Endometrium (tissue), 2 donors: ENCODE data around the gene NIP7.
"Not testable (repeated sequence)": the region's sequence is repeated elsewhere in the genome, so short reads cannot be mapped to it uniquely, and the experiment has no call there.

ENCODE experiments used
- FAIRE-seq: peaks from 2 replicates; lab custom pipeline; 2012; peaks lifted over from hg19 to GRCh38; lab: Jason Lieb, UNC
- donor health status: control.
- donor health status: control.

NIP7 gene

GRCh38 chr16:69339289-69340094, at the start of gene NIP7, which contains the start of gene COG8:
NIP7 (plus strand) TSS chr16:69339772; CDS start chr16:69339830, 58 bp downstream.
COG8 (minus strand) TSS chr16:69339564; CDS start chr16:69339552, 12 bp downstream.
- peak; percentile 94 for FAIRE-seq

DNA sequence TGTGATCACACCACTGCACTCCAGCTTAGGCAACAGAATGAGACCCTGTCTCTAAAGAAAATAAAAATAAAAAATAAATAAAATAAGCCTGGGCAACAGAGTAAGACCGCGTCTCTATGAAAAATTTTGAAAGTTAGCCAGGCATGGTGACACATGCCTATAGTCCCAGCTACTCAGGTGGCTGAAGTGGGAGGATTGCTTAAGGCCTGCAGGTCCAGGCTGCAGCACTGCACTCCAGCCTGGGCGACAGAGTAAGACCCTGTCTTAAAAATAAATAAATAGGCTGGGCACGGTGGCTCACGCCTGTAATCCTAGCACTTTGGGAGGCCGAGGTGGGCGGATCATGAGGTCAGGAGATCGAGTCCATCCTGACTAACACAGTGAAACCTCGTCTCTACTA, 47.9 kb upstream of the NIP7 start:
- not testable (repeated sequence) for FAIRE-seq

GRCh38 chr16:69293401-69293800, 46.2 kb upstream of the NIP7 start:
- no peak for FAIRE-seq

DNA sequence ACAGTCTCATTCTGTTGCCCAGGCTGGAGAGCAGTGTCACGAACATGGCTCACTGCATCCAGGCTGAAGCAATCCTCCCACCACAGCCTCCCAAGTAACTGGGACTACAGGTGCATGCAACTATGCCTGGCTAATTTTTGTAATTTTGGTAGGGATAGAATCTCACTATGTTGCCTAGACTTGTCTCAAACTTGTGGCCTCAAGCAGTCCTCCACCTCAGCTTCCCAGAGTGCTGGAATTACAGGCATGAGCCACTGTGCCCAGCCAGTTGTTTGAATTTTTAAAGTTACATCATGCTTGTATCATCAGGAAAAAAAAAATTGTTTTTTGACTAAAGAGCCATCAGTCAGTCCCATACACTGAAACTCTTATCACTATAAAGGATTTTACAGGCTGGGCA, 45.5 kb upstream of the NIP7 start:
- no peak for FAIRE-seq

DNA sequence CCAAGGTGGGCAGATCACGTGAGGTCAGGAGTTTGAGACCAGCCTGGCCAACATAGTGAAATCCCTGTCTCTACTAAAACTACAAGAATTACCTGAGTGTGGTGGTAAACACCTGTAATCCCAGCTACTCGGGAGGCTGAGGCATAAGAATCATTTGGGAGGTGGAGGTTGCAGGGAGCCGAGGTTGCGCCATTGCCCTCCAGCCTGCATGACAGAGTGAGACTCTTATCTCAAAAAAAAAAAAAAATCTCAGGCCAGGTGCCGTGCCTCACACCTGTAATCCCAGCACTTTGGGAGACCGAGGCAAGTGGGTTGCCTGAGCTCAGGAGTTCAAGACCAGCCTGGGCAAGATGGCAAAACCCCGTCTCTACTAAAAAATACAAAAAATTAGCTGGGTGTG, 42.8 kb upstream of the NIP7 start:
- FAIRE-seq: not testable (repeated sequence)

GRCh38 chr16:69298261-69298660, 41.3 kb upstream of the NIP7 start:
- FAIRE-seq: no peak

- no peak for FAIRE-seq
Measured at GRCh38 chr16:69301187-69301586, 38.4 kb upstream of the NIP7 start.

DNA sequence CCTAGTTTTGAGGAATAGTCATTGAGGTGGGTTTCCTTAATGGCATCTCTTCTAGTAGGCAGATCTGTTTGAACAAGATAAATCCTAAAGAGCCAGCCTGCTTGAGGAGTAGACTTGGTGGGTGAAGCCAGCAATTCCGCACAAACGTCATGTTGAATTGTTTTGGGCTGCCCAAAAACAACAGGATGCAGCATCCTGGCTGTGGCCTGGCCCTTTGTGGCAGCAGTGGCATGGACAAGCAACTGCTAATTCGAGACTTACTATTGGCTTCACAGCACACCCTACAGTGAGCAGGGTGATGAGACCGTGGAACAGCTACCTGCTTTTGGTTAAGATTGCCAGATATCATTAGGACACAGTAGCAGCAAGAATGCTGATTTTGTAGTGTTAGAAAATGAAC, 37.7 kb upstream of the NIP7 start:
- no peak for FAIRE-seq

DNA sequence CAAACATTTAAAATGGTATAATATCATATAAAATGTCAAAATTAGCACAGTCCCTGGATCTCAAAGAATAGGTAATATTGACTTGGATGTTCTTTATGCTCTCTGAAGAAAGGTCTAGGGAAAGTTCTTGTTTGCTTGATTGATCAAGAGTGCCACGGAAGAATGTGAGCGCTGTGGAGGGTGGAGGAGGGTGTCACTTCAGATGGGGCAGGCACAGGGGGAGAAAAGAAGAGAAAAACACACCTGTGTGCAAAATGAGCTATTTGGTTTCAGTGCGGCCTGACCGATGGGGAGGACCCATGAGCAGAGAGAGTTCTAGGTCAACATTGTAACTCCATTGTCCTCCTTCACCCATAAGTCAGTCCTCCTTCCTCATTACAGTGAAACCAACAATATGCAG, 37.3 kb upstream of the NIP7 start:
- no peak for FAIRE-seq

DNA sequence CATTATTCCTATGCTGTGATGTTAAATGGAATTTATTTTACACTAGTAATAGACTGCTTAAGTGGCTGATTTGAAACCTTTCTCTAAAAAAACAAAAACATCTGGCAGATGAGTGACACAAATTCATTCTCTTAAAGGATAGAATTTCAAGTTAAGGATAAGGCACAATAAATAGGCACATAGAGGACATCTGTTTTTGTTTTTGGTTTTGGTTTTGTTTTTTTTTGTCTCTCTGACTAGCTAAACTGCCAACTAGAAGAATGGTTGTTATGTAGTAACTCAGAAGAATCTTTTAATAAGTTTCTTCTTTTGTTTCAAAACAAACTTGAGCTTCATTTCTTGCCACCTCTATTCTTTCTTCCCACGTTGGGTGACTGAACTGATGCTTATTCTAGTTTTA, 33.5 kb upstream of the NIP7 start:
- FAIRE-seq: peak; percentile 21

DNA sequence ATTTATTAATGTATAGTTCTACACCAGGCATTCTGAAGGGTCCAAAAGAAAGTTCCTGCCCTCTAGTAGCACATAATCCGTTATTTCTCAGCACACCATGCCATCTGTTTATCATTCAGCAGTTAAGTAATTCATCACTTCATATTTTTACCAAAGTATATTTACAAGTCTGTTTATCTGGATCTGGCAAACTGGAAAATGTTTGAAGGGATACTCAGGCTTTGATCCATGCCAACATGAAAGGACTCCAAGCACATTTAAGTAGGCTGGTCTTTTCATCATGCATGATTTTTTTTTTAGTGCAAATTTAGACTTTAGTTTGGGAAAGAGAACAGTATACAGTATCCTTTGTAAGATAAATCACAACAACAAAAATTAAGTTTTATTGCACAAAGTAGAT, 32.5 kb upstream of the NIP7 start:
- no peak for FAIRE-seq

GRCh38 chr16:69307856-69308255, 31.7 kb upstream of the NIP7 start:
- no peak for FAIRE-seq

- no peak for FAIRE-seq
Measured at GRCh38 chr16:69309316-69309715, 30.3 kb upstream of the NIP7 start.

DNA sequence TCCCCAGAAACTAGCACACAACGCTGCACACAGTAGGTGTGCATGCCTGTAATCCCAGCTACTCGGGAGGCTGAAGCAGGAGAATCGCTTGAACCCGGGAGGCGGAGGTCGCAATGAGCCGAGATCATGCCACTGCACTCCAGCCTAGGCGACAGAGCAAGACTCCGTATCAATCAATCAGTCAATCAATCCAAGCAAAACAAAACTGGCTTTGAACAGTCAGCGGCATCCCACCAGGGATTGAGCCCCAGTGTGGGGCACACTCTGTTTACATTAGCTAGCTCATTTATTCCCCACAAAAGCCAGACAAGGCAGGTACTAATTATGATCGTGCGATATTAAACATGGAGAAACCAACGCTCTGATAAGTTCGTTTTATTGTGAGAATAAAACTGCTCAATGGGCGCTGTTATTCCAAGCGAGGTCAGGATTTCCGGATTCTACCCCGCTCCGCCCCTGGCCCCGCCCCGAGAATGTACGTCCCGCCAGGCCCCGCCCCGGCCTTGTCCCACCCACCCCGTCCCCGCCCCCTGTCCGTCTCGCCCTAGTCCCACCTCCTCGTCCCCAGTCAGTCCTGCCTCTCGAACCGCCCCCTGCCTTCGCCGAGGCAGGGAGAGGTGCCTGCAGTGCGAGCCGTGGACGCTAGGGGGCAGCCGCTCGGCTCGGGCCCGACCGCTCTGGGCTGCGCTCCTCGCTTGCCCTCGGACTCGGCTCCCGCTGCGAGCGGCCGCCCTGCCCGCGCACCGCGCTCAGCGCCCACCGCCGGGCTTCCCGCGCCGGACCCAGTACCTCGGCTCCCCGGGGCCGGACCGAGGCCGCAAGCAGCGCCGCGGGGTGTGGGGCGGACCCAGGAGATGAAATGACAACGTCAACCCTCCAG, 28.7 kb upstream of the NIP7 start, which contains the start of gene VPS4A:
TSS of gene VPS4A (plus strand) at position 698 of the 880 bp plus-strand sequence. CDS start at position 860, 162 bp downstream.
- FAIRE-seq: no peak

DNA sequence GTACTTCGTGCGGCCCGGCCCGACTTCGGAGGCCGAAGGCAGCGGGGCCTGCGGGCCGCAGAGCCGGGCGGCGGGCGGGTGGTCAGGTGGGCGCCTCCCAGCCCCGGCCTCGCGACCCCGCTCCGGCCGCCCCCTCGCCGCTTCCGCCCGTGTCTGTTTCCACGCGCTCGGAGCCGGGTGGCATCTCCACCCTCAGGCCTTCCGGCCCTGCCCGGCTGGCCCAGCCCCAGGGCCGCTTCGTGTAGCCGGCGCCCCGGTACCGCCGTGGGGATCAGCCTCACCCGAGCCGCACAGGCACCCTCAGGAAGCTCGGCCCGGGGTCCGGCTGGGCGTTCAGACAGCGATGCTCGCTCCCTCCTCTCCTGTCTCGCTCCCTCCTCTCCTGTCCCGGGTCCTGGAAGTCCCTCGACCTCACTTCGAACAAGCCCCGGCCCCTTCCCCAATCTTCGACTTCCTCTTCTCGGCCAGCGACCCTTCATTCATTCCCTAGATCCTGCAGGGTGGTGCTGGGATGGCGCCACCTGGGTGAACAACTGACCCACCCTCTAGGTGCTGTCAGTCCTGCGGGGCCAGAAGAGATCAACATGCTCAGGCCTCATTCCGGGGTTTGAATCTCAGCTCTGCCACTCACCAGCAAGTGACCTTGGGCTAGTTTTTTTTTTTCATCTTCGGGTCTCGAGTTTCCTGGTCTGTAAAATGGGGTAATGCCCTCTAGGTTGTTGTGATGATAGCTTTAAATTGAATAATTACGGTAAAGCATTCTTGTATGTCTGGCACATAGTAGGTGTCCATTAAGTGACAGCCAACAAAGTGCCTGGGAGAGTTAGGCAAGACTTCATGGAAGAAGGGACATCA, 27.8 kb upstream of the NIP7 start:
- FAIRE-seq: no peak

DNA sequence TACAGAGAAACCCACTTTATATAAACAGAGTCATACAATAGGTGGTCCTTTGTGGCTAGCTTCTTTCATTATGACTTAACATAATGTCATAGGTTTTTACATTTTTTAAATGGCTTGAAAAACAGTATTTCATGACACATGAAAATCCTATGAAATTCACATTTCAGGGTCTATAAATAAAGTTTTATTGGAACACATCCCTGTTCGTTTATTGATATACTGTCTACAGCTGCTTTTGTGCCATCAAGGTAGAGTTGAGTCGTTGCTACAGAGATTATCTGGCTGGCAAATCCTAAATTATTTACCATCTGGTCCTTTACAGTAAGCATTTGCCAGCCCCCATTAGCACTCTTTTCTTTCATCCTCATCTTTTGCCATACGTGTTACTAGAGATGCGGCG, 26.1 kb upstream of the NIP7 start:
- no peak for FAIRE-seq

DNA sequence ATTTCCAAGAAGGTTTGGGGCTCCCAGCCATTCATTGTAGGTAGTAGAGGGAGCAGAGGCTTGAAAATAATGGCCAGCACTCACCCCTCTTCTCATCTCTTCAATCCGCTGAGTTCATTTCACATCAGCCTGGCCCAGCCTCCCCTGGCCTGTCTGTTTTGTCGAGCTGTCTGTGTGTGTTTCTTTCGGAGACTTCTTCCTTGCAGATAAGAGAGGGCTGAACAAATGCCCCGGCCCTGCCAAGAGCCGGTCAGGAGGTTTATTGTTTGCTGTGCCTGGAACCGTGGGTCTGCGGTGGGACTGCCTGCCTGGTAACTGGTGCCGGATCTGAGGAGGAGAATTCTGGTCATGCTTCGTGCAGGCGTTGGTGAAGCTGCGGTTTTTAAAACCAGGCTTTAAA, 25.0 kb upstream of the NIP7 start:
- FAIRE-seq: no peak

DNA sequence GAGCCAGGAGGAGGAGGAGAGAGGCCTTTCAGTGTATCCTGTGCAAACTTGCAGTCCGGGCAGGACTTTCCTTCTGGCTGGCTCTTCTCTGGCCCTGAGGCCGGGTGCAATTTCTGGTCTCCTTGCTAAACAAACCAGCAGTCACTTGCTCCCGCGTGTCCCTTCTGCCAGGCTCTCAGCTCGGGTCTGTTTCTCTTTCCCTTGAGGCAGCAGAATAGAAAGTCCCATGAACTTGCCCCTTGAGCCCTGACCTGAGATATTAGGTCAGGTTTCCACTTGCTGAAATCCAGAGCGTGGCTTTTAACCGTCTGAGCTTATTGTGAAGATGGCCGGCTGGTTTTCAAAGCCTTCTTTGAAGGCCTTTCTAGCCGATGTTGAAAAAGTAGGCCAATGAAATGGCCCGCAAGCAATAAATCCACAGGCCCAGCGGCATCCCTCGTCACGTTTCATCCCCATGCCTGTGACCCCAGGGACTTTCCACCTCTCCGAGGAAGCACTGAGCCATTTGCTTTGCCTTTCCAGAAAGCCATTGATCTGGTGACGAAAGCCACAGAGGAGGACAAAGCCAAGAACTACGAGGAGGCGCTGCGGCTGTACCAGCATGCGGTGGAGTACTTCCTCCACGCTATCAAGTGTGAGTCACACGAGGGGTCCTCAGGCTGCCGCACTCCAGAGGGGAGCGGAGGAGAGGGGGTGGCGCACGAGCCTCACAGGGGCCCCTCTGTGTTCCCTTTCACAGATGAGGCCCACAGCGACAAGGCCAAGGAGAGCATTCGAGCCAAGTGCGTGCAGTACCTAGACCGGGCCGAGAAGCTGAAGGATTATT, 23.9 kb upstream of the NIP7 start:
- no peak for FAIRE-seq

DNA sequence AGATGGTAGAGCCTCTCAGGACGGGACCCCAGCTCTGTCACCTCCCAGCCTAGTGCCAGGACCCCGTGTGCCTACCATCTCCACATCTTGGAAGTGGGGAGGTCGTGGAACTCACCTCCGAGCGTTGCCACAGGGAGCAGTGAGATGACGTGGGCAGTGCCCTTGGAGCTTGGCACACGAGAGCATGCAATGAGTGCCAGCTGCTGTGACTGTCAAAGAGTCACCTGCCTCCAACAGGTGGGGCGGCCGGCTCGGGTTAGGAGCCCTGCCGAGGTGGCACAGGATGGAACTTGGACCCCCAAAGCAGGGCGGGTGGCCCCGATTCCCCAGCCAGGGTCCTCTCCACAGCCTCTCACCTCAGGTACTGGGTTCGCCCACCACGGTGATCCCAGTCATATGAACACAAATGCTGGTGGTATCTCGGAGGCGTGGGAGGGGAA, 23.0 kb upstream of the NIP7 start:
- no peak for FAIRE-seq

DNA sequence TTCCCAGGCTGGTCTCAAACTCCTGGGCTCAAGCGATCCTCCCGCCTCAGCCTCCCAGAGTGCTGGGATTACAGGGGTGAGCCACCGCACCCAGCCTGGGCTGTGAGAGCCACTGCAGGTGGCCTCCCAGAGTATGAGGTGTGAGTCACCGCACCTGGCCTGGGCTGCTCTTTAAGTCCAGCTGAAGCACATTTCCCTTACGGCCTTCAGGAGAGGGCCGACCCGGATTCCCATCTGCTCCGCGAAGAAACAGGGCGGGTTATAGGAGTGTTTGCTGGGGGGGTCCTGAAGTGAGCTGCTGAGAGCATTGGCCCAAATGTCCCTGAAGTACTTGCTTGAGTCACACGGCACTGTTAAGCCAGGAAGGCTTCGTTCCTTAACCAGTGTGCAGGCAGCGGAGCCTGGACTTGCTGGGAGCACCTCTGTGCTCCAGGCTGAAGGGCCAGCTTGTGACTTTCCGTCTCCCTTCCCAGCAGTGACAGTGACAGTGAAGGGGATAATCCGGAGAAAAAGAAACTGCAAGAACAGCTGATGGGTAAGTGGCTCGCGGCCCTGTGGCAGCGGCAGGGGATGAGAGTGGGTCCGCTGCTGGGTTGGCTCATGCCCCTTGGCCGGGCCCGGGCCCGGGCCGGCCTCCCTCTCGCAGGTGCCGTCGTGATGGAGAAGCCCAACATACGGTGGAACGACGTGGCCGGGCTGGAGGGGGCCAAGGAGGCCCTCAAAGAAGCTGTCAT, 21.2 kb upstream of the NIP7 start:
- FAIRE-seq: no peak
